Thymus (tissue), 11 donors: Measurements from ENCODE around the gene PIN1. TPM values are rescaled to one million over a fixed set of nuclear protein-coding genes. Genes with fewer than 3 reads are reported as not detected.

Experiments used
- DNase-seq, 9 donors: peaks; one replicate each; pipeline ENCODE4 v3.0.0-alpha.2; 2013; ENCODE audit warnings: low spot score in 9 of 9, low read depth in 6 of 9, missing footprints in 1 of 9
- H3K27ac ChIP-seq, 2 donors: one replicate each; pipeline ENCODE4 v1.5.1; 2013; ENCODE audit warnings: control low read depth in 1 of 2, low read depth in 1 of 2, low read length in 1 of 2, mild to moderate bottlenecking in 1 of 2, moderate library complexity in 1 of 2
- H3K27me3 ChIP-seq, 2 donors: one replicate each; pipeline ENCODE4 v1.5.1; 2013; ENCODE audit warnings: low read length in 1 of 2; ENCODE audit not compliant: control insufficient read depth in 2 of 2, insufficient read depth in 1 of 2
- H3K36me3 ChIP-seq, 2 donors: one replicate each; pipeline ENCODE4 v1.5.1; 2013; ENCODE audit warnings: low read length in 1 of 2, mild to moderate bottlenecking in 1 of 2, moderate library complexity in 1 of 2; ENCODE audit not compliant: control insufficient read depth in 2 of 2, insufficient read depth in 2 of 2
- H3K4me1 ChIP-seq, 2 donors: one replicate each; pipeline ENCODE4 v1.5.1; 2013; ENCODE audit warnings: low read length in 2 of 2; ENCODE audit not compliant: control insufficient read depth in 2 of 2, insufficient read depth in 2 of 2
- H3K4me3 ChIP-seq, 2 donors: one replicate each; pipeline ENCODE4 v1.5.1; 2013; ENCODE audit warnings: low read length in 2 of 2, control low read depth in 1 of 2, mild to moderate bottlenecking in 1 of 2
- H3K9me3 ChIP-seq, 2 donors: one replicate each; pipeline ENCODE4 v1.5.1; 2013; ENCODE audit warnings: low read length in 1 of 2, mild to moderate bottlenecking in 1 of 2; ENCODE audit not compliant: control insufficient read depth in 2 of 2, insufficient read depth in 1 of 2
- WGBS: extraction: QIAGEN DNeasy Blood & Tissue Kit; methylation state at CpG from one replicate; pipeline ENCODE4 v1.1.7; 2013; 5-methylcytosine and 5-hydroxymethylcytosine counted together
- polyA plus RNA-seq: library from polyadenylated mRNA; stranded (reverse); fragments of 200-250 nt; gene quantifications from one replicate; pipeline ENCODE4 v1.2.3, GENCODE V29; 2013
- total RNA-seq: library from RNA; stranded (reverse); fragments of 120-200 nt; gene quantifications from one replicate; pipeline ENCODE4 v1.2.4, GENCODE V29; 2013
- donor health status: healthy.

The PIN1 gene
- total and polyA plus RNA-seq, 2 donors = 87.5 to 118 TPM

- no peak for DNase-seq
- Histone ChIP-seq H3K27ac (no peak overlapping the region), H3K9me3 (peaks cover 0 to 3% of the 10 kb centered on the region in 2 donors), H3K36me3 (no peaks in the 10 kb centered on the region), H3K27me3 (no peaks in the 10 kb centered on the region), H3K4me1 (peaks cover 0 to 9% of the 10 kb centered on the region in 2 donors), H3K4me3 (no peak overlapping the region)
- WGBS = 85% methylated on average over 10 of the region's 10 CpGs
Observed at GRCh38 chr19:9883231-9883758, 48.2 kb downstream of the PIN1 start.

- peaks cover 0 to 6% of the 10 kb centered on the region in 2 donors for H3K4me1 ChIP-seq
- H3K4me3 ChIP-seq = no peak overlapping the region
- H3K36me3 ChIP-seq = no peaks in the 10 kb centered on the region
- H3K27ac ChIP-seq = no peak overlapping the region
- peaks cover 0 to 3% of the 10 kb centered on the region in 2 donors for H3K9me3 ChIP-seq
- DNase-seq = no peak
- WGBS = 92% methylated on average over 12 of the region's 12 CpGs
- no peaks in the 10 kb centered on the region for H3K27me3 ChIP-seq
Observed at GRCh38 chr19:9883764-9884163, 48.6 kb downstream of the PIN1 start.

- H3K27me3 ChIP-seq = peaks cover 0 to 2% of the 10 kb centered on the region in 2 donors
- no peaks in the 10 kb centered on the region for H3K36me3 ChIP-seq
- no peak for DNase-seq
- H3K27ac ChIP-seq = no peak overlapping the region
- H3K9me3 ChIP-seq = peaks cover 0 to 3% of the 10 kb centered on the region in 2 donors
- no peak overlapping the region for H3K4me3 ChIP-seq
- peaks cover 0 to 6% of the 10 kb centered on the region in 2 donors for H3K4me1 ChIP-seq
- WGBS = 80% methylated on average over 8 of the region's 8 CpGs
Observed at GRCh38 chr19:9885077-9885552, 50.0 kb downstream of the PIN1 start.

- Histone ChIP-seq H3K4me3 (no peak overlapping the region), H3K4me1 (no peaks in the 10 kb centered on the region), H3K36me3 (no peaks in the 10 kb centered on the region), H3K27me3 (peaks cover 0 to 2% of the 10 kb centered on the region in 2 donors), H3K9me3 (no peaks in the 10 kb centered on the region), H3K27ac (no peak overlapping the region)
- DNase-seq = no peak
- 74% methylated on average over 6 of the region's 6 CpGs for WGBS
Observed at GRCh38 chr19:9891609-9892373, 56.7 kb downstream of the PIN1 start.

Other genes with a start within 250 kb of the PIN1 start
- gene ZNF561, start 214.1 kb upstream of the PIN1 start, total RNA-seq = 26.5 TPM
- 32.4 TPM for gene ZNF561, start 214.1 kb upstream of the PIN1 start, polyA plus RNA-seq
- gene ZNF562, start 160.2 kb upstream of the PIN1 start, total RNA-seq = 22.6 TPM
- 10.3 TPM for gene ZNF562, start 160.2 kb upstream of the PIN1 start, polyA plus RNA-seq
- gene ZNF846, start 66.6 kb upstream of the PIN1 start, total RNA-seq = 10.1 TPM
- gene ZNF846, start 66.6 kb upstream of the PIN1 start, polyA plus RNA-seq = 23.1 TPM
- 28.4 TPM for gene FBXL12, start 16.2 kb upstream of the PIN1 start, total RNA-seq
- gene FBXL12, start 16.2 kb upstream of the PIN1 start, polyA plus RNA-seq = 40.1 TPM
- 577 TPM for gene UBL5, start 7.4 kb upstream of the PIN1 start, total RNA-seq
- 749 TPM for gene UBL5, start 7.4 kb upstream of the PIN1 start, polyA plus RNA-seq
- 10.4 TPM for gene OLFM2, start 101.2 kb downstream of the PIN1 start, total RNA-seq
- gene OLFM2, start 101.2 kb downstream of the PIN1 start, polyA plus RNA-seq = 14.3 TPM
- 1.6 TPM for gene COL5A3, start 175.2 kb downstream of the PIN1 start, total RNA-seq
- 10.7 TPM for gene COL5A3, start 175.2 kb downstream of the PIN1 start, polyA plus RNA-seq
- not detected for gene RDH8, start 178.2 kb downstream of the PIN1 start, total RNA-seq
- 0.14 TPM for gene RDH8, start 178.2 kb downstream of the PIN1 start, polyA plus RNA-seq